ENCODE results near the gene ZNF689.
A peak's percentile ranks its signal among the peaks of the same experiment; 100 is the strongest.

DNA sequence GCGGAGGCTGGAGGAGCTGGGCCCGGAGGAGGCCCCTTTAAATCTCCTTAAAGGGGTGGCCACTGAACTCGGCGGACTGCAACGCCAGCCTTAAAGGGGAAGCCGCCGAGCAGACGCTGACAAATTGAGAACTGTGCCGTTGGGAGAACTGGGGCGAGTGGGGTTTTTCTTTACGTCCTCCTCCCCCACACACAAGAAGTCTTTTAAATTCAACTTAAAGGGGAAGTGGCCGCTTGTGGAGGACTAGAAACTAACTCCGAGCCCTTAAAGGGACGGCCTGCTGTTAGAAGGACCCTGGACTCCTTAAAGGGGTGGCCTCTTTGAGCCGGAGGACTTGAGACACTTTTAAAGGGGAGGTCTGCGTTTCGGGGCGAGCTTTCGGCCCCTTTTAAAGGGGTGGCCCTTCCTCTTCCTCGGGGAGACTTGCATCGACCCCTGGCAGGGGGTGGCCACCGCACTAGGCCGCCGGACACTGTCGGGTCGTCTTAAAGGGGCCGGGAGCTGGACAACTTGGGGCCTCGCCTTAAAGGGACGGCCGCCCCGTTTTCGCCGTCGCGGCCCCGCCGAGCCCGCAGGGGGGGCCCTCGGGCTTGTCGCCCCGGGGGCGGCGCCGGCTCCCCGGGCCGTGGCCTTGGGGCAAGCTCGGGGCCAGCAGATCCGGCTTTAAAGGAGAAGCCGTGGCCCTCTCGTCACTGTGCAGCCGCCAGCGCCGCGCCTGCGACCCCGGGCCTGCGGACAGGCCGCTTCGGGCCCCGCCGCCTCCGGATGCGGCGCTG is 48.7 kb upstream of the ZNF689 start:
- TF ChIP-seq, protein P1, sequence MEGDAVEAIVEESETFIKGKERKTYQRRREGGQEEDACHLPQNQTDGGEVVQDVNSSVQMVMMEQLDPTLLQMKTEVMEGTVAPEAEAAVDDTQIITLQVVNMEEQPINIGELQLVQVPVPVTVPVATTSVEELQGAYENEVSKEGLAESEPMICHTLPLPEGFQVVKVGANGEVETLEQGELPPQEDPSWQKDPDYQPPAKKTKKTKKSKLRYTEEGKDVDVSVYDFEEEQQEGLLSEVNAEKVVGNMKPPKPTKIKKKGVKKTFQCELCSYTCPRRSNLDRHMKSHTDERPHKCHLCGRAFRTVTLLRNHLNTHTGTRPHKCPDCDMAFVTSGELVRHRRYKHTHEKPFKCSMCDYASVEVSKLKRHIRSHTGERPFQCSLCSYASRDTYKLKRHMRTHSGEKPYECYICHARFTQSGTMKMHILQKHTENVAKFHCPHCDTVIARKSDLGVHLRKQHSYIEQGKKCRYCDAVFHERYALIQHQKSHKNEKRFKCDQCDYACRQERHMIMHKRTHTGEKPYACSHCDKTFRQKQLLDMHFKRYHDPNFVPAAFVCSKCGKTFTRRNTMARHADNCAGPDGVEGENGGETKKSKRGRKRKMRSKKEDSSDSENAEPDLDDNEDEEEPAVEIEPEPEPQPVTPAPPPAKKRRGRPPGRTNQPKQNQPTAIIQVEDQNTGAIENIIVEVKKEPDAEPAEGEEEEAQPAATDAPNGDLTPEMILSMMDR (IDR thresholded peaks at IDR 0.05) = peak in 2 of 6 experiments; percentile 8 to 32
- TF ChIP-seq POLR2A (IDR thresholded peaks at IDR 0.05) = peak; percentile 48 to 55

Data from adrenal gland (tissue), 5 donors.